ENCODE measurements around the gene MAP3K7CL. TPM values are rescaled to one million over a fixed set of nuclear protein-coding genes. Genes with fewer than 3 reads are reported as not detected.

MAP3K7CL gene
- total and polyA plus RNA-seq, 2 experiments from 2014 or later = 0.59 TPM; not detected in 1

GRCh38 chr21:29206445-29206844, 76.0 kb downstream of the MAP3K7CL start:
- Histone ChIP-seq H3K4me2 (no peak overlapping the region), H3K9me3 (ENCODE audit: low read depth) (no peaks in the 10 kb centered on the region), H3K4me1 (ENCODE audit: insufficient read depth) (no peaks in the 10 kb centered on the region), H4K20me1 (ENCODE audit: insufficient read depth, poor library complexity, severe bottlenecking) (no peaks in the 10 kb centered on the region), H3K79me2 (no peaks in the 10 kb centered on the region), H3K9me2 (replicated peaks; ENCODE audit: insufficient read depth) (no peaks in the 10 kb centered on the region), H3K27ac (no peak overlapping the region), H3K27me3 (no peaks in the 10 kb centered on the region), H3K36me3 (replicated peaks; ENCODE audit: insufficient read depth, low read depth) (no peaks in the 10 kb centered on the region), H2AFZ (no peak overlapping the region), H3K4me3 (no peak overlapping the region)
- DNase-seq (ENCODE audit: low spot score) = no peak
- WGBS (ENCODE audit: low lambda C conversion rate, missing lambda C conversion rate) = 87% methylated on average over 4 of the region's 4 CpGs
- no peak for TF ChIP-seq EZH2phosphoT487 (IDR thresholded peaks at IDR 0.05; ENCODE audit: low read depth, severe bottlenecking, unreplicated experiment)

GRCh38 chr21:29207201-29207600, 76.8 kb downstream of the MAP3K7CL start:
- H4K20me1 ChIP-seq (ENCODE audit: insufficient read depth, poor library complexity, severe bottlenecking) = no peaks in the 10 kb centered on the region
- H3K27ac ChIP-seq = no peak overlapping the region

GRCh38 chr21:29208044-29208681, 77.7 kb downstream of the MAP3K7CL start:
- 80% methylated on average over 9 of the region's 9 CpGs for WGBS (ENCODE audit: low lambda C conversion rate, missing lambda C conversion rate)
- no peaks in the 10 kb centered on the region for H3K9me2 ChIP-seq (replicated peaks; ENCODE audit: insufficient read depth)
- no peaks in the 10 kb centered on the region for H3K36me3 ChIP-seq (replicated peaks; ENCODE audit: insufficient read depth, low read depth)
- no peaks in the 10 kb centered on the region for H3K79me2 ChIP-seq
- no peaks in the 10 kb centered on the region for H4K20me1 ChIP-seq (ENCODE audit: insufficient read depth, poor library complexity, severe bottlenecking)
- H2AFZ ChIP-seq = no peak overlapping the region
- peak overlapping the region; percentile 49 for H3K27ac ChIP-seq
- H3K4me2 ChIP-seq = no peak overlapping the region
- no peaks in the 10 kb centered on the region for H3K4me1 ChIP-seq (ENCODE audit: insufficient read depth)
- H3K9me3 ChIP-seq (ENCODE audit: low read depth) = no peaks in the 10 kb centered on the region
- TF ChIP-seq EZH2phosphoT487 (IDR thresholded peaks at IDR 0.05; ENCODE audit: low read depth, severe bottlenecking, unreplicated experiment) (no peak), EZH2 (IDR thresholded peaks at IDR 0.05; ENCODE audit: borderline replicate concordance) (no peak), CTCF (IDR thresholded peaks at IDR 0.05; ENCODE audit: poor library complexity) (no peak)
- H3K27me3 ChIP-seq = no peaks in the 10 kb centered on the region
- H3K4me3 ChIP-seq = no peak overlapping the region
- no peak for DNase-seq (ENCODE audit: low spot score)

More at GRCh38 chr21:29207201-29207600, 76.8 kb downstream of the MAP3K7CL start:
- TF ChIP-seq EZH2phosphoT487 (IDR thresholded peaks at IDR 0.05; ENCODE audit: low read depth, severe bottlenecking, unreplicated experiment) (no peak), EZH2 (IDR thresholded peaks at IDR 0.05; ENCODE audit: borderline replicate concordance) (no peak), CTCF (IDR thresholded peaks at IDR 0.05; ENCODE audit: poor library complexity) (no peak)
- Histone ChIP-seq H3K27me3 (no peaks in the 10 kb centered on the region), H3K9me3 (ENCODE audit: low read depth) (no peaks in the 10 kb centered on the region), H3K79me2 (no peaks in the 10 kb centered on the region), H3K36me3 (replicated peaks; ENCODE audit: insufficient read depth, low read depth) (no peaks in the 10 kb centered on the region), H2AFZ (no peak overlapping the region), H3K4me2 (no peak overlapping the region), H3K9me2 (replicated peaks; ENCODE audit: insufficient read depth) (no peaks in the 10 kb centered on the region), H3K4me3 (no peak overlapping the region), H3K4me1 (ENCODE audit: insufficient read depth) (no peaks in the 10 kb centered on the region)
- DNase-seq (ENCODE audit: low spot score) = no peak
- WGBS (ENCODE audit: low lambda C conversion rate, missing lambda C conversion rate) = 95% methylated on average over 3 of the region's 3 CpGs

GRCh38 chr21:29208682-29209059, 78.2 kb downstream of the MAP3K7CL start:
- Histone ChIP-seq H3K9me2 (replicated peaks; ENCODE audit: insufficient read depth) (no peaks in the 10 kb centered on the region), H3K4me1 (ENCODE audit: insufficient read depth) (no peaks in the 10 kb centered on the region), H3K36me3 (replicated peaks; ENCODE audit: insufficient read depth, low read depth) (no peaks in the 10 kb centered on the region), H3K79me2 (no peaks in the 10 kb centered on the region), H3K9me3 (ENCODE audit: low read depth) (no peaks in the 10 kb centered on the region), H4K20me1 (ENCODE audit: insufficient read depth, poor library complexity, severe bottlenecking) (no peaks in the 10 kb centered on the region), H3K27me3 (no peaks in the 10 kb centered on the region), H3K4me3 (no peak overlapping the region), H2AFZ (no peak overlapping the region), H3K4me2 (no peak overlapping the region), H3K27ac (peak overlapping the region; percentile 49)
- no peak for DNase-seq (ENCODE audit: low spot score)
- 83% methylated on average over 1 of the region's 1 CpG for WGBS (ENCODE audit: low lambda C conversion rate, missing lambda C conversion rate)
- TF ChIP-seq CTCF (IDR thresholded peaks at IDR 0.05; ENCODE audit: poor library complexity) (no peak), EZH2phosphoT487 (IDR thresholded peaks at IDR 0.05; ENCODE audit: low read depth, severe bottlenecking, unreplicated experiment) (no peak), EZH2 (IDR thresholded peaks at IDR 0.05; ENCODE audit: borderline replicate concordance) (no peak)
